ENCODE results near the gene HNRNPUL2. TPM values are rescaled to one million over a fixed set of nuclear protein-coding genes. Genes with fewer than 3 reads are reported as not detected.

HNRNPUL2 gene
- total and polyA plus RNA-seq, 9 of the 15 experiments (the other 6 are each of a cell fraction or from before 2014, with no cell fraction given): 0.89 to 44.3 (median 15.2) TPM

DNA sequence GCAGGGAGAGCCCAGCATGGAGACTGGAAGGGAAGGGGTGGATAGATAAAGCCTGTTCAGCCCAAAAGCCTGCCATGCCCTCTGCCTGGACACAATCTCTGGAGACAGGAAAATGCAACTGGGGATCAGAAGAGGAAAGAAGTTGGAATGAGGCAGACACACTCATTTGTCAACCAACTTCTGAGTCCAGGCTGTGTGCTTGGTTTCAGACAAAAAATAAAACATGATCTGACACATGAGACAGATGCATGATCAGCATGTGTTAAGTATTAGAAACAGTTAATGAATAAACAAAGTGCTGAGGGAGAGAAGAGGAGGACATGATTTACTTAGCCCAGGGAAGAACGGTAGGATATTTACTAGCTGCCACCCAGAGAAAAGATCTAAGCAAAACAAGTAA, 38.8 kb downstream of the HNRNPUL2 start:
- Histone ChIP-seq H3K4me2 (ENCODE audit: insufficient read depth, low read length) (no peak overlapping the region), H3K9ac (ENCODE audit: insufficient read depth in 1 of 2, low read depth in 2 of 2, low read length in 2 of 2) (peak overlapping the region in 1 of 2 experiments; percentile 72; a peak in 1 of 4 replicates), H3K79me2 (ENCODE audit: control insufficient read depth, insufficient read depth, low read length) (no peaks in the 10 kb centered on the region), H4K20me1 (replicated peaks; ENCODE audit: control insufficient read depth, insufficient read depth, low read length) (no peaks in the 10 kb centered on the region), H3K4me3 (no peak overlapping the region), H3K9me1 (ENCODE audit: control insufficient read depth, insufficient read depth, low read length) (no peaks in the 10 kb centered on the region), H3K36me3 (ENCODE audit: control insufficient read depth, insufficient read depth, low read length) (peaks cover 33% of the 10 kb centered on the region), H2AFZ (ENCODE audit: low read depth, low read length) (no peak overlapping the region), H3K9me3 (replicated peaks; ENCODE audit: control insufficient read depth, insufficient read depth, low read depth, low read length) (no peaks in the 10 kb centered on the region), H3K4me1 (replicated peaks in 1 of 2; ENCODE audit: control insufficient read depth in 2 of 2, insufficient read depth in 2 of 2, low read length in 2 of 2) (peaks cover 0 to 10% of the 10 kb centered on the region in 2 experiments; a peak in 3 of 5 replicates), H3K27ac (ENCODE audit: extremely low read depth, low read depth, low read length) (no peak overlapping the region), H3K27me3 (ENCODE audit: control insufficient read depth in 2 of 2, insufficient read depth in 2 of 2, low read length in 2 of 2) (no peaks in the 10 kb centered on the region)
- ChIA-PET CTCF (ENCODE audit: low intra/inter-chr PET ratio) (no interaction called here), POLR2A (interaction anchor here (0.7 to 1.9 kb wide), 6 partner anchors 8 to 117 kb away, joined by 3 to 11 read pairs (median 4); partner anchors contain the start of genes C11orf98, CSKMT, NXF1 and UQCC3)
- no peak for ATAC-seq
- DNase-seq (ENCODE audit: extremely low read depth in 1 of 4, low spot score in 3 of 4): no peak
- in situ Hi-C loops (cut with MboI): no loop called here
- no peak for FAIRE-seq
- no TSS peak for BruUV-seq (replicated peaks)
- intact Hi-C loops (cut with micrococcal nuclease): no loop called here
- 22% methylated on average over 1 of the region's 1 CpG for WGBS (ENCODE audit: insufficient coverage, low coverage, missing lambda C conversion rate)
- TF ChIP-seq SMARCA4 (IDR thresholded peaks at IDR 0.05) (no peak), CHD1 (IDR thresholded peaks at IDR 0.05; ENCODE audit: low read length) (no peak), BMI1 (IDR thresholded peaks at IDR 0.05; ENCODE audit: low read length) (no peak), NUFIP1 (IDR thresholded peaks at IDR 0.05; ENCODE audit: partially characterized antibody) (no peak)

GRCh38 chr11:62687508-62688396, 39.5 kb downstream of the HNRNPUL2 start:
- intact Hi-C loops (cut with micrococcal nuclease) (no loop called here), in situ Hi-C loops (cut with MboI) (no loop called here)
- WGBS (ENCODE audit: insufficient coverage, low coverage, missing lambda C conversion rate): 86% methylated on average over 30 of the region's 74 CpGs
- H4K20me1 ChIP-seq (replicated peaks; ENCODE audit: control insufficient read depth, insufficient read depth, low read length): no peaks in the 10 kb centered on the region
- H3K27me3 ChIP-seq (ENCODE audit: control insufficient read depth in 2 of 2, insufficient read depth in 2 of 2, low read length in 2 of 2): no peaks in the 10 kb centered on the region
- peaks cover 25% of the 10 kb centered on the region; the same call in 2 of the 3 replicates for H3K36me3 ChIP-seq (ENCODE audit: control insufficient read depth, insufficient read depth, low read length)
- DNase-seq (ENCODE audit: extremely low read depth in 1 of 4, low spot score in 3 of 4): no peak
- no peak overlapping the region for H3K4me2 ChIP-seq (ENCODE audit: insufficient read depth, low read length)
- peaks cover under 1 to 16% of the 10 kb centered on the region in 2 experiments; a peak in 3 of 5 replicates for H3K4me1 ChIP-seq (replicated peaks in 1 of 2; ENCODE audit: control insufficient read depth in 2 of 2, insufficient read depth in 2 of 2, low read length in 2 of 2)
- peak overlapping the region in 1 of 2 experiments; percentile 72; a peak in 2 of 4 replicates for H3K9ac ChIP-seq (ENCODE audit: insufficient read depth in 1 of 2, low read depth in 2 of 2, low read length in 2 of 2)
- POLR2A ChIA-PET: interaction anchor here (0.7 to 1.9 kb wide), 3 partner anchors 7 to 16 kb away, joined by 3 to 11 read pairs (median 3); partner anchors contain the start of gene UQCC3
- H3K9me1 ChIP-seq (ENCODE audit: control insufficient read depth, insufficient read depth, low read length): no peaks in the 10 kb centered on the region
- no peak overlapping the region for H3K27ac ChIP-seq (ENCODE audit: extremely low read depth, low read depth, low read length)
- CTCF ChIA-PET (ENCODE audit: low intra/inter-chr PET ratio): no interaction called here
- no peak for FAIRE-seq
- no peaks in the 10 kb centered on the region for H3K79me2 ChIP-seq (ENCODE audit: control insufficient read depth, insufficient read depth, low read length)
- no peaks in the 10 kb centered on the region for H3K9me3 ChIP-seq (replicated peaks; ENCODE audit: control insufficient read depth, insufficient read depth, low read depth, low read length)
- H2AFZ ChIP-seq (ENCODE audit: low read depth, low read length): no peak overlapping the region
- no peak overlapping the region for H3K4me3 ChIP-seq
- no peak; the same call in 2 of the 3 replicates for ATAC-seq
- no TSS peak for BruUV-seq (replicated peaks)
- TF ChIP-seq TGIF2 (CRISPR knock-in tag; IDR thresholded peaks at IDR 0.05) (no peak), ZNF830 (CRISPR knock-in tag; IDR thresholded peaks at IDR 0.05) (no peak), PCBP1 (IDR thresholded peaks at IDR 0.05; ENCODE audit: low read depth, low read length, poor library complexity, severe bottlenecking) (no peak), PCBP2 (IDR thresholded peaks at IDR 0.05; ENCODE audit: low read depth, low read length, poor library complexity, severe bottlenecking) (no peak), GABPB1 (CRISPR knock-in tag; IDR thresholded peaks at IDR 0.05) (0 out of 2 replicates have a peak, but pooled peaks have one; percentile 16), KLF16 (IDR thresholded peaks at IDR 0.05) (no peak), HNRNPL (IDR thresholded peaks at IDR 0.05; ENCODE audit: low read depth, low read length) (peak; percentile 44; the same call in 1 of the 2 replicates)
- TF ChIP-seq, protein P1, sequence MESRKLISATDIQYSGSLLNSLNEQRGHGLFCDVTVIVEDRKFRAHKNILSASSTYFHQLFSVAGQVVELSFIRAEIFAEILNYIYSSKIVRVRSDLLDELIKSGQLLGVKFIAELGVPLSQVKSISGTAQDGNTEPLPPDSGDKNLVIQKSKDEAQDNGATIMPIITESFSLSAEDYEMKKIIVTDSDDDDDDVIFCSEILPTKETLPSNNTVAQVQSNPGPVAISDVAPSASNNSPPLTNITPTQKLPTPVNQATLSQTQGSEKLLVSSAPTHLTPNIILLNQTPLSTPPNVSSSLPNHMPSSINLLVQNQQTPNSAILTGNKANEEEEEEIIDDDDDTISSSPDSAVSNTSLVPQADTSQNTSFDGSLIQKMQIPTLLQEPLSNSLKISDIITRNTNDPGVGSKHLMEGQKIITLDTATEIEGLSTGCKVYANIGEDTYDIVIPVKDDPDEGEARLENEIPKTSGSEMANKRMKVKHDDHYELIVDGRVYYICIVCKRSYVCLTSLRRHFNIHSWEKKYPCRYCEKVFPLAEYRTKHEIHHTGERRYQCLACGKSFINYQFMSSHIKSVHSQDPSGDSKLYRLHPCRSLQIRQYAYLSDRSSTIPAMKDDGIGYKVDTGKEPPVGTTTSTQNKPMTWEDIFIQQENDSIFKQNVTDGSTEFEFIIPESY (CRISPR knock-in tag; IDR thresholded peaks at IDR 0.05): peak; percentile 86
